Measurements from ENCODE around the gene TENM4. TPM values are rescaled to one million over a fixed set of nuclear protein-coding genes. Genes with fewer than 3 reads are reported as not detected.

TENM4 gene
- total RNA-seq, 1 experiment from 2014 or later, result 9.9 TPM

GRCh38 chr11:79165908-79166307 is 274.9 kb downstream of the TENM4 start:
- Mint-ChIP-seq H3K4me1 (ENCODE audit: insufficient read depth, unreplicated experiment) (peaks cover 19% of the 10 kb centered on the region), H3K9me3 (ENCODE audit: unreplicated experiment) (no peaks in the 10 kb centered on the region), H3K27me3 (ENCODE audit: insufficient read depth, unreplicated experiment) (no peaks in the 10 kb centered on the region), H3K27ac (ENCODE audit: low read depth, unreplicated experiment) (no peak overlapping the region), H3K4me3 (ENCODE audit: unreplicated experiment) (no peak overlapping the region), H3K36me3 (ENCODE audit: insufficient read depth, unreplicated experiment) (no peaks in the 10 kb centered on the region)
- CTCF ChIA-PET, result no interaction called here
- intact Hi-C loops (cut with micrococcal nuclease), result no loop called here
- BruUV-seq (replicated peaks), result no TSS peak
- POLR2A ChIA-PET, result no interaction called here
- no peak for DNase-seq (ENCODE audit: unreplicated experiment)
- TF ChIP-seq CTCF (IDR thresholded peaks at IDR 0.05; ENCODE audit: unreplicated experiment), result no peak

- Mint-ChIP-seq H3K27ac (ENCODE audit: low read depth, unreplicated experiment) (no peak overlapping the region), H3K36me3 (ENCODE audit: insufficient read depth, unreplicated experiment) (no peaks in the 10 kb centered on the region), H3K4me3 (ENCODE audit: unreplicated experiment) (no peak overlapping the region), H3K4me1 (ENCODE audit: insufficient read depth, unreplicated experiment) (peaks cover 30% of the 10 kb centered on the region), H3K9me3 (ENCODE audit: unreplicated experiment) (no peaks in the 10 kb centered on the region), H3K27me3 (ENCODE audit: insufficient read depth, unreplicated experiment) (no peaks in the 10 kb centered on the region)
- POLR2A ChIA-PET, result no interaction called here
- CTCF ChIA-PET, result interaction anchor here (0.5 to 3.3 kb wide), 16 partner anchors 8 to 1032 kb away, joined by 3 to 31 read pairs (median 4); no protein-coding TSS in a partner anchor
- BruUV-seq (replicated peaks), result no TSS peak
- intact Hi-C loops (cut with micrococcal nuclease), result loop anchor here (2.0 kb wide), 1 partner anchor 98 kb away; no protein-coding TSS in a partner anchor
- DNase-seq (ENCODE audit: unreplicated experiment), result peak; percentile 63
- TF ChIP-seq CTCF (IDR thresholded peaks at IDR 0.05; ENCODE audit: unreplicated experiment), result peak; percentile 31
Observed at GRCh38 chr11:79160791-79161403, 279.9 kb downstream of the TENM4 start.

GRCh38 chr11:79159657-79160450 is 281.0 kb downstream of the TENM4 start:
- POLR2A ChIA-PET, result interaction anchor here (0.6 to 1.2 kb wide), 3 partner anchors 8 to 491 kb away, joined by 3 read pairs; no protein-coding TSS in a partner anchor
- Mint-ChIP-seq H3K36me3 (ENCODE audit: insufficient read depth, unreplicated experiment) (no peaks in the 10 kb centered on the region), H3K27me3 (ENCODE audit: insufficient read depth, unreplicated experiment) (no peaks in the 10 kb centered on the region), H3K9me3 (ENCODE audit: unreplicated experiment) (no peaks in the 10 kb centered on the region), H3K27ac (ENCODE audit: low read depth, unreplicated experiment) (no peak overlapping the region), H3K4me3 (ENCODE audit: unreplicated experiment) (no peak overlapping the region), H3K4me1 (ENCODE audit: insufficient read depth, unreplicated experiment) (peaks cover 35% of the 10 kb centered on the region)
- intact Hi-C loops (cut with micrococcal nuclease), result loop anchor here (2.0 kb wide), 2 partner anchors 97 to 513 kb away; no protein-coding TSS in a partner anchor
- peak; percentile 18 for DNase-seq (ENCODE audit: unreplicated experiment)
- no TSS peak for BruUV-seq (replicated peaks)
- CTCF ChIA-PET, result interaction anchor here (0.6 to 3.3 kb wide), 17 partner anchors 9 to 1391 kb away, joined by 3 to 31 read pairs (median 3); no protein-coding TSS in a partner anchor
- TF ChIP-seq CTCF (IDR thresholded peaks at IDR 0.05; ENCODE audit: unreplicated experiment), result peak; percentile 34

- intact Hi-C loops (cut with micrococcal nuclease), result loop anchor here (2.0 kb wide), 1 partner anchor 511 kb away; no protein-coding TSS in a partner anchor
- H3K36me3 Mint-ChIP-seq (ENCODE audit: insufficient read depth, unreplicated experiment), result no peaks in the 10 kb centered on the region
- peak; percentile 41 for DNase-seq (ENCODE audit: unreplicated experiment)
- peaks cover 35% of the 10 kb centered on the region for H3K4me1 Mint-ChIP-seq (ENCODE audit: insufficient read depth, unreplicated experiment)
- BruUV-seq (replicated peaks), result no TSS peak
- TF ChIP-seq CTCF (IDR thresholded peaks at IDR 0.05; ENCODE audit: unreplicated experiment), result no peak
- H3K27me3 Mint-ChIP-seq (ENCODE audit: insufficient read depth, unreplicated experiment), result no peaks in the 10 kb centered on the region
- no peak overlapping the region for H3K4me3 Mint-ChIP-seq (ENCODE audit: unreplicated experiment)
- CTCF ChIA-PET, result interaction anchor here (0.6 to 1.8 kb wide), 6 partner anchors 11 to 512 kb away, joined by 3 to 9 read pairs (median 3); no protein-coding TSS in a partner anchor
- no peak overlapping the region for H3K27ac Mint-ChIP-seq (ENCODE audit: low read depth, unreplicated experiment)
- POLR2A ChIA-PET, result interaction anchor here (1.7 kb wide), 1 partner anchor 11 kb away, joined by 10 read pairs; no protein-coding TSS in a partner anchor
- H3K9me3 Mint-ChIP-seq (ENCODE audit: unreplicated experiment), result no peaks in the 10 kb centered on the region
Observed at GRCh38 chr11:79157738-79158137, 283.1 kb downstream of the TENM4 start.

Measured in MCF 10A (cell line).